HUDEP-2 (cell line): ENCODE data around the gene ARPC5.
"Not testable (repeated sequence)": the region's sequence is repeated elsewhere in the genome, so short reads cannot be mapped to it uniquely, and the experiment has no call there.

Experiments
- DNase-seq, 76 experiments: peaks; one replicate each; lab custom pipeline; 2025; ENCODE audit not compliant: unreplicated experiment in 76 of 76; lab: John Stamatoyannopoulos, UW

Gene ARPC5

DNA sequence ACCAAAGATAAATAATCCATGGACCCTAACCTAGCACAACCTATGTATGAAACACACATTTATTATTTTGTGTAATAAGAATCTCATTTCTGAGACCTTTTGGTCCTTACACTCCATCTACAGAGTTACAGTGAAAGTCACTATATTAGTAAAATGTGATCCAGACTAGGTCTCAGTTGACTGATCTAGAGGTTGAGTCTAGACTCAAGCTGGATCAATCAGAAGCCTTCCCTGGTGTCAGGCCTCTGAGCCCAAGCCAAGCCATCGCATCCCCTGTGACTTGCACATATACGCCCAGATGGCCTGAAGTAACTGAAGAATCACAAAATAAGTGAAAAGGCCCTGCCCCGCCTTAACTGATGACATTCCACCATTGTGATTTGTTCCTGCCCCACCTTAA is 22.6 kb downstream of the ARPC5 start:
- not testable (repeated sequence) for DNase-seq

DNA sequence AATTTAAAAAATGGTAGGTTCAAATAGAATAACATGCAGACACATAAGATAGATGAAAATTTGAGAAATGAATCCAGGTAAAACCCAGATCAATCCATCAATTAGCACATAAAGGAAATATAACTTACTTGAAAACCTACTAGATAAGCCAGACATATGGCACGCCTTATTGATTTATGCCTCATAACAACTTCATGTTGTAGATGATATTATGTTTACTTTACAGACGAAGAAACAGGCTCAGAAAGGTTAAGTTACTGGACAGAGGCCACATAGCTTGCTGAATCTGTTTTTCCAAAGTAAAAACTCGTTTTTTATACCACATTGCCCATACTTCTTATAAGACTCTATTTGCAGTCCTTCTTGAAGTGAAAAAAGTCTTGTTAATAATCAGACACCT is 23.2 kb downstream of the ARPC5 start:
- DNase-seq: no peak

DNA sequence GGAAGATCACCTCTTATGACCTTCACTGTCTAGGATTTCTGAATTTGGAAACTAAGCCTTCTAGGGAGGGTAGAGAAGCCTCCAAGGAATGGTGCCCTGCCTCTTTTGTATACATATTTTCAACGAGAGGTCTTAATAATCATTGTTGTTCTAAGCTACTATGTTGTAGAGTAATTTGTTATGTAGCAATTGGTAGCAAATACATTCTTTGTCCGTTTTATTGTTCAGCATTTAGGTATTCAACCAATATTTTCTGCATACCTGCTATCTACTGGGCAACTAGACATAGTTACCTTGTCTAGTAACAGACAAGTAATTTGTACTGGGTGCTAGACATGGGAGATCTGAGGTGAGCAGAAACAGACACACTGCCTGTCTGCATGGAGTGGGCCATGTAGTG is 24.6 kb downstream of the ARPC5 start:
- no peak for DNase-seq

DNA sequence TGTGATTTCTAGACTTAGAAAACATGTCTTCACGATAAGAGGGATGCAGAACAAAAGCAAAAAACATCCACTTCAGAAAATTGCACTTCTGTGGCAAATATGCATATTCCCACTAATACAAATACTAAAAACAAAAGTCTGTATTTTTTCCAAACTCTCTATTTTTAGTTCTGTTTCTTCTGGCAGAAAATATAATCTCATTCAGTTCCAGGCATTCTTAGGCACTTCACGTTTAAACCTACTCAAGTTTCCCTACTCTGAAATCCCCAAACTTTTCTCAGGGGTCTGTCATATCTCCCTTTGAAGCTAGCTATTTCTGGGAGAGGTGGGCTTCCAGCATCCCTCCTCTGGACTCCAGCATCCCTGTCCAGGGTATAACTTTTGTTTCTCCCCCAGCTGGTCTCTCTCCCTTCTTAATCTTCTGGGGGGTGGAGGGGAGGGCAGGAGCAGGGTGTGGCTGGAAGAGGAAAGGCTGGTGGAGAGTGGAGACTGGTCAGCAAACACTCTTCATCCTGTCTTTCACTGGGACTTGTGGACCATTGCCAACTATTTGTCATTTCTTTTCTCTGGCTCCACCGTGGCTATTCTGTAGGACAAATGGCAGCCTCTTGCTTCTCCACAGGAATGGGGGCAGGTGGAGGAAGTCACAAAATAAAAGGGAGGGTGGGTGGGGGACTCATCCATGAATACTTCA is 25.7 kb downstream of the ARPC5 start:
- DNase-seq: no peak

GRCh38 chr1:183609313-183609712 is 26.3 kb downstream of the ARPC5 start:
- DNase-seq: peak in 14 of 76 experiments; percentile 1 to 32 (median 12)

- DNase-seq: no peak
Measured at GRCh38 chr1:183607322-183607980, 28.1 kb downstream of the ARPC5 start.

DNA sequence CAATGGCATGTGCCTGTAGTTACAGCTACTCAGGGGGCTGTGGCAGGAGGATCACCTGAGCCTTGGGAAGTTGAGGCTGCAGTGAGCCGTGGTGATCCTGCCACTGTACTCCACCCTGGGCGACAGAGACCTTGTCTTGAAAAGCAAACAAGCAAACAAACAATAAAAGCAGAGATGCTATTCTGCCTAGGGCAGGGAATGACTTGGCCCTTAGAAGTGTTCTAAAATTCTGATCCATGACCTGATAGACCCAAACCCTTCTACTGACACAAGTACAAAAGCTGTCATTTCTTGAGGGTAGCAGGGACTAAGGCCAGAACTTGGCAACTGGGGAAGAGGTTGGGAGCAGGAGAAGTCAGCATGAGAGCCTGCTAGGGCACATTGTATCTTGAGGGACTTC is 29.7 kb downstream of the ARPC5 start:
- no peak for DNase-seq

DNA sequence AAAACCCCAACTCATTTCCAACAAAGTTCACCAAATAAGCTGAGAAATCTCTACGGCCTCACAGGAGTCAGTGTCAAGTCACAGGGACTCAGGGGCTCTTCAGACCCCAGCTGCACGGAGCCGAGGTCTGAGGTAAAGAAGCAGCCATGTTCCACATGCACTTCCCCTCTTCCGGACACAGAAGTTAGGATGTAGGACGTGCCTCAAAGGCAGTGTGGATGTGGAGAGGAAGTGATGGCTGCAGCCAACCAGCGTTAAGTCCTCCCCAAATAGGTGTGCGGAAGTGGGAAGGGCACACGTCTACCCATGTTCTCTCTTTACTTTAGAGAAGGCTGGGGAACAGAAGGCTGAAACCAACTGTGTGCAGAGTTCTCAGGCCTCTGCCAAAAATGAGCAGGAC is 30.8 kb downstream of the ARPC5 start:
- no peak for DNase-seq

DNA sequence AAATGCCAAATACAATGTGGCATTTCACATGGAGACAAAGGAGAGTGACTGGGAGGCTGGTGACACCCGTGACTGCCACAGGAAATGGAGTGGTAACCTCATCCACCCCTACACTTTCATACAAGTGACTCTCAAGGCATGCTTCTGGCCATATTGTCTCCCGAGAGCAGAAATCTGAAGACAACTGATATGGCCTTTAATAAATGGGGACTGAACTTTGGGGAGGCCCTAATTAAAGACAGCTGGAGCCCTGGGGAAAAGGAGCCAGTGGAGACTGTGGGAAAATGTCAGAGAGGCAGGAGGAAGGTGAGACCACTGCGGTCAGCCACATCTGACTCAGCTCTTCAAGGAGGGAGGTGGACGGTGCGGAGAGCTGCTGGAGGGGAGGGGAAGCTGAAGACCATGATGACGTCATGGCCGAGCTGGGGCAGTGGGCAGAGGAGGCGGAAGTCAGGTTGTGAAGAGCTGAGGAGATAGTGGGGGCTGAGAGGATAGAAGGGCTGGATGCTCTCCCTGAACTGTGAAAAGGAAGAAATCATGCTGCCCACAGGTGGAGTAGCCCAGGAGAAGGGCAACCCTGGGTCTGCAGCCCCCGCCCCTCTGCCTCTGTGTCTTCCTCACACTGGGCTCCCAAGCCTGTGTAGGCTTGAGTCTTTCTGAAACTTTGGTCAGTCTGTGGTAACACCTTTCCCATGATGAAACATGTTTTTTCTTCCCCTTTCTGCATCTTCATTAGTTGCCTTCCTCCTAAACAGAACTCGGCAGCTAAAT is 31.4 kb downstream of the ARPC5 start:
- DNase-seq: no peak

GRCh38 chr1:183602510-183602909 is 33.1 kb downstream of the ARPC5 start:
- DNase-seq: no peak

GRCh38 chr1:183600634-183601033 is 34.9 kb downstream of the ARPC5 start:
- no peak for DNase-seq

- peak in 4 of 76 experiments; percentile 10 to 33 (median 16) for DNase-seq
Measured at GRCh38 chr1:183600136-183600535, 35.4 kb downstream of the ARPC5 start.

DNA sequence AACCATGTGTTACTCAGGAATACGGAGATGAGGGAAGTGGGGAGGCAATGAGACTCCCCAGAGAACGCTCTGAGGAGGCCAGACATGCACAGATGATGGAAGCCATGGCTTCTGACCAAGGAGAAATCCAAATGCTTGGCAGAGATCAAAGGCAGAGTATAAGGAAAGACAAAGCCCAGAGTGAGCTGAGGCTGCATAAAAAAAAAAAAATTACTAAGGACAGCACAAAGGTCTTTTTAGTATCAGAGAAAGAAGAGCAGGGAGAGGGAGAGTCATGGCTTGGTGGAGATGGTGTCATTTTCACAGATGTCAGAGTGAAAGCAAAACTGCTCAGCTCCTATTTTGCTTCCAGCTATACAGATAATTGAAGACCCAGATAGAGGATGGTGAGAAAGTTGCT is 37.2 kb downstream of the ARPC5 start:
- DNase-seq: no peak

DNA sequence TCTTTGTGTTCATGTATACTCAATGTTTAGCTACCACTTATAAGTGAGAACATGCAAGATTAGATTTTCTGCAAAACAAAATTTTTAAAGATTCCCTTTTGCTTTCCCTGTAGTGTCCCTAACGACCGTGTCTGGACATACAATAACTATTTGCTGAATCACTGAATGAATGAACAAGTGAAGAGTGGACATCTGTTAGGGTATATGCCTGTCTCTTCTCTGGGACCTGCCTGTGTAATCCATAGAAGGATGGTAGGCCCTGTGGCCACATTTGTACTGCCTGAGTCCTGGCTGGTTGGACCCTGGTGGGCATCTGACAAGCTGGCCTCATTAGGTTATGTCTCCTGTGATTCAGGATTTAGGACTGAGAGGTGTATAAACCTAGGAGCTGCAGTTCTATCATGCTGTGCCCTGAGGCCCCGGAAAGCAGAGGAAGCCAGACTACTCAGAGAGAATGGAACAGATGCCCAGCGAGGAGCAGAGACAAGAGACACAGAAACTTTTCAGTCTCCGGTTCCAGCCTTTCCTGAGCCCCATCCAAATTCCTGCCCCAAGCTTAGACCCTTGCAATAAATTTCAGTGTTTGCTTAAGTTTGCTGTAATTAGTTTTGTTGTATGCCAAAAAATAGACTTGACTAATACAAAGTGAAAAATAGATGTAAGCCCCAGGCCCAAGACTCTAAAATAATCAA is 37.8 kb downstream of the ARPC5 start:
- DNase-seq: no peak

DNA sequence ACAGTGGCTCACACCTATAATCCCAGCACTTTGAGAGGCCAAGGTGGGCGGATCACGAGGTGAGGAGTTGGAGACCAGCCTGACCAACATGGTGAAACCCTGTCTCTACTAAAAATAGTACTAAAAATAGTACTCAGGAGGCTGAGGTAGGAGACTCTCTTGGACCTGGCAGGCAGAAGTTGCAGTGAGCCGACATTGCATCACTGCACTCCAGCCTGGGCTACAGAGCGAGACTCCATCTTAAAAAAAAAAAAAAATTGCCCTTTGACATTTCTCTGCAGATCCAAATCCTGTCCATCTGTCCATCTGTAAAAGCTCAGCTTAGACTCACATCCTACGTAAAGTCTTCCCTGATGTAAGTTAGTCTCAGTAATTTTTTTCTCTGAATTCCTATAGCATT is 39.1 kb downstream of the ARPC5 start:
- no peak for DNase-seq

DNA sequence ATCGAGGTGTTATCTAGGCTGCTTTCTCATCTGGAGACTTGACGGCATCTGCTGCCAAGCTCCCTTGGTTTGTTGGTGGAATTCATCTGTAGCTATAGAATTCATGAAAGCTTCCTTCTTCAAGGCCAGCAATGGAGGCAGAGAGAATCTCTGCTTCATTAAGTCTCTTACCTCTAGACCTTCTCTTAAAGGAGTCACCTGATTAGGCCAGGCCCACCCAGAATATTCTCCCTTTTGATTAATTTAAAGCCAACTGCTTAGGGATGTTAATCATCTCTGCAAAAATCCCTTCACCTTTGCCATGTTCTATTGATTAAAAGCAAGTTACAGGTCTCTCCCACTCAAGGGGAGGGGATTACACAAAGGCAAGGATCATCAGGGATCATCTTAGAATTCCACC is 40.0 kb downstream of the ARPC5 start:
- DNase-seq: no peak

DNA sequence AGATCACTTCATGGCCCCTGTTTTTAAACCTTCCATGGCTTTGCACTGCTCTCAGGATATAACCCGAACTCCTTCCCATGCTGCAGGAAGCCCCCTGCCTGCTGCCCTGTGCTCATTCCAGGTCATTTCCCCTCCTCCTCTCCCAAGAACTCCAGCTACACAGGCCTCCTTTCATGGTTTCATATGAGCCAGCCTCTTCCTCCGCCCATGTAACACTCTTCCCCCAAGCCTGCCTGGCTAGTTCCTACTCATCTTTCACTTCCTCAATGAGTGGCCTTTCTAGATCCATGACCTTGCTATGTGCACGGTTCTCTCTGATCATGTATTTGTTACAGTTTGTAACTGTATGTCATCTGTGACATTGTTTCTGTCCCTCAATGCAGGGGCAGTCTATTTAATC is 42.2 kb downstream of the ARPC5 start:
- no peak for DNase-seq

DNA sequence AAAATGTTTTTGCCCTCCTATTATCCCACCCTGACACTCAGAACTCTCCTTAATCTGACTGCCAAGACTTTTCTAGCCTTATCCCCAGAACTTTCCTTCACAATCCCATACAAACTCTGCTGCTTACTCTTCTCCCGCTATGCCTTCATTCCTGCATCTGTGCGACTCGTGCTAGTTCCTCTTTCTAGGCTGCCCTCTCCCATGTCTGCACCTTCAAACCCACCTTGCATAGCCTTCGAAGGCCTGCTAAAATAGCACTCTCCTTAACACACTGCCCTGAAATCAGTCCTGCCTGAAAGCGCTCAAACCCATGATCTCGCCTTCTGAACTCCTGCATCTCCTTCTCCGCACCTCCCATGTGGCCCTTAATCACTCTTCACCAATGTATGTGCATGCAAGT is 42.9 kb downstream of the ARPC5 start:
- no peak for DNase-seq

DNA sequence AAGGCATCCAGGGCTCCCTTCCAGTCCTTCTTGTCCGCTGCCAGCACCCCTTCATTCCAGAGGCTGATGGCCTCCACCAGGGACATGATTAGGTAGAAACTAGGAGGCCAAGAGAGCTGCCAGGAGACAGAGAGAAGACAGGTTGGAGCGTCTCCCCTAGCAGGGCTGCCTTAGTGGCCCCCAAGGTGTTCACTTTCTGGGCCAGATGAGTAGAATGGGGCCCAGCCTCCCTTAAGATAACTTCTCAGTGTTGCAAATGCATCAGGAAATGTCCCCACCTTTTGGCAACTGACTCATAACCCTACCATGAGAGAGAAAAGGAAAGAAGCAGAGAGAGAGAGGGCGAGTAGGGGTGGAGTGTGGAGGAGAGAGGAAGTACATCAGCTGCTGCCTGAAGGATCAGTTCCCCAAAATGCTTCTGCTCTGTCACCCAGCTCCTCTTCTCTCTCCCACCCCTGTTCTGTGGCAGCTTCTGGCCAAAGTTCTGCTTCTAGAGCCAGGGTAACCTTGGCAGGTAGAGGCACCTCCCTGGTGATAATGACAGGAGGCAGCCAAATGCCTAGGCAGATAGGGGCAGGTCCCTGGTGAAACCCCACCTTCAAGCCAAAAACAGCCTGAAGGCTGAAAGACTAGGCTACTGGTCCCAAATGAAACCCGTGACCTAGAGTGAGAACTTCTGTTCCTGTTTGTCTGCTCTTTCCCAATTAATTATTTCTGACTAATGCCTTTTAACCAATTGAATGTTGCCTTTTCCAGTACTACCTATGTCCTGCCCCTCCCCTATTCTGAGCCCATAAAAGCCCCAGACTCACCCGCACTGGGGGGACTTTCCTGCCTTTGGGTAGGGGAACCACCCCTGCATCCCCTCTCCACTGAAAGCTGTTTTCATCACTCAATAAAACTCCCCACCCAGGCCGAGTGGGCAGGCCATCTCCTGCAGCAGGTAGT is 45.1 kb downstream of the ARPC5 start, which contains the start of gene NCF2:
Gene NCF2 (minus strand): TSS at position 216 of the 948 bp plus-strand sequence. CDS start 130 bp downstream, at position 86.
- no peak for DNase-seq

DNA sequence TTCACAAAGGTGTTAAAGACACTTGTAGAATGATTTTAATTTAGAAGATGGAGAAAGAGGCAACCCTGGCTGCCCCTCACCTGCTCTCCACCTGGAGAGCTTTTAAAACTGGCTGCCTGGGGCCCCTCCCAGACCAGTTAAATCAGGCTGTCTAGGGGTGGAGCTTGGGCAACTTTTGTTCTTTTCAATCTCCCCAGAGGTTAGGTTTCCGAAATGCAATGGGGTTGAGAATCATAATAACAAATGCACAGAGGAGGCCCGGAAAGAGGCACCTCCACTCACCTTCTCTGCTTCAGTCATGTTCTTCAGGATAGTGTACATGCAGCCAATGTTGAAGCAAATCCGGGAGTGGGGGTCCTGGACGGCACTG is 45.7 kb downstream of the ARPC5 start:
- DNase-seq: no peak
